SK-N-SH treated with all-trans-retinoic acid at 6 μM for 48 hours (cell line): Measurements from ENCODE around the gene RBM34.

Experiments used
- ATAC-seq: fragments of 200-7000 bp; cut with Tn5 transposase; 3 replicates; pipeline ENCODE4 v1.9.1; 2020; ENCODE audit warnings: mild to moderate bottlenecking, moderate library complexity
- BACH2 ChIP-seq: fragments of 250-450 bp; sonication (Bioruptor Pico); IDR thresholded peaks from 2 replicates; pipeline ENCODE4 v1.9.0; 2021; ENCODE audit warnings: mild to moderate bottlenecking, borderline replicate concordance
- CSDC2 ChIP-seq: fragments of 250-450 bp; sonication (Bioruptor Pico); IDR thresholded peaks from 2 replicates; pipeline ENCODE4 v1.5.0; 2020; ENCODE audit warnings: mild to moderate bottlenecking, moderate library complexity
- GLIS3 ChIP-seq: fragments of 250-450 bp; sonication (Bioruptor Pico); IDR thresholded peaks from 2 replicates; pipeline ENCODE4 v1.5.0; 2020; ENCODE audit warnings: mild to moderate bottlenecking, moderate library complexity
- ISL1 ChIP-seq: fragments of 250-450 bp; sonication (Bioruptor Pico); IDR thresholded peaks from 2 replicates; pipeline ENCODE4 v2.1.2; 2022; ENCODE audit warnings: mild to moderate bottlenecking, moderate library complexity
- OSR1 ChIP-seq: fragments of 250-450 bp; sonication (Bioruptor Pico); IDR thresholded peaks from 2 replicates; pipeline ENCODE4 v1.8.0; 2022; ENCODE audit warnings: moderate library complexity, mild to moderate bottlenecking, inconsistent platforms
- PPARA ChIP-seq: fragments of 250-450 bp; sonication (Bioruptor Pico); IDR thresholded peaks from 2 replicates; pipeline ENCODE4 v1.5.0; 2020; ENCODE audit warnings: mild to moderate bottlenecking, borderline replicate concordance
- RARB ChIP-seq: fragments of 250-450 bp; sonication (Bioruptor Pico); IDR thresholded peaks from 2 replicates; pipeline ENCODE4 v1.8.0; 2021; ENCODE audit warnings: mild to moderate bottlenecking, moderate library complexity
- SNAI2 ChIP-seq: fragments of 250-450 bp; sonication (Bioruptor Pico); IDR thresholded peaks from 2 replicates; pipeline ENCODE4 v1.5.0; 2020; ENCODE audit warnings: mild to moderate bottlenecking, moderate library complexity
- TCF4 ChIP-seq: fragments of 250-450 bp; sonication (Bioruptor Pico); IDR thresholded peaks from 2 replicates; pipeline ENCODE4 v1.8.0; 2021; ENCODE audit warnings: mild to moderate bottlenecking, moderate library complexity, borderline replicate concordance
- TOX ChIP-seq: fragments of 250-450 bp; sonication (Bioruptor Pico); IDR thresholded peaks from 2 replicates; pipeline ENCODE4 v1.8.0; 2021; ENCODE audit warnings: mild to moderate bottlenecking, moderate library complexity, borderline replicate concordance
- ZC3H10 ChIP-seq: fragments of 250-450 bp; sonication (Bioruptor Pico); IDR thresholded peaks from 2 replicates; pipeline ENCODE4 v1.5.1; 2021; ENCODE audit warnings: mild to moderate bottlenecking, moderate library complexity
- ZFP3 ChIP-seq: fragments of 250-450 bp; sonication (Bioruptor Pico); IDR thresholded peaks from 2 replicates; pipeline ENCODE4 v1.5.0; 2020; ENCODE audit warnings: mild to moderate bottlenecking, moderate library complexity
- ZFP30 ChIP-seq: fragments of 450-650 bp; formaldehyde crosslinking; IDR thresholded peaks from 2 replicates; pipeline ENCODE4 v1.5.0; 2022; ENCODE audit warnings: mild to moderate bottlenecking, moderate library complexity
- ZNF565 ChIP-seq: fragments of 450-650 bp; formaldehyde crosslinking; conservative IDR thresholded peaks from 2 replicates; pipeline ENCODE4 v1.5.0; 2020; ENCODE audit warnings: low read depth, mild to moderate bottlenecking, moderate library complexity
- ZNF70 ChIP-seq: fragments of 450-650 bp; formaldehyde crosslinking; IDR thresholded peaks from 2 replicates; pipeline ENCODE4 v1.5.0; 2020; ENCODE audit warnings: mild to moderate bottlenecking, moderate library complexity
- ZNF8 ChIP-seq: fragments of 450-650 bp; formaldehyde crosslinking; IDR thresholded peaks from 2 replicates; pipeline ENCODE4 v1.5.0; 2020; ENCODE audit warnings: mild to moderate bottlenecking, moderate library complexity
- TF ChIP-seq, protein P1 (sequence below): fragments of 250-450 bp; sonication (Bioruptor Pico); IDR thresholded peaks from 2 replicates; pipeline ENCODE4 v1.8.0; 2021; ENCODE audit warnings: low read depth, mild to moderate bottlenecking, moderate library complexity, borderline replicate concordance
- TF ChIP-seq, protein P2 (sequence below): fragments of 250-450 bp; sonication (Bioruptor Pico); IDR thresholded peaks from 2 replicates; pipeline ENCODE4 v1.5.1; 2021; ENCODE audit warnings: mild to moderate bottlenecking, moderate library complexity
- TF ChIP-seq, protein P3 (sequence below): fragments of 250-450 bp; sonication (Bioruptor Pico); IDR thresholded peaks from 2 replicates; pipeline ENCODE4 v1.5.1; 2020; ENCODE audit warnings: low read depth, mild to moderate bottlenecking, moderate library complexity
- TF ChIP-seq, protein P4 (sequence below): fragments of 250-450 bp; sonication (Bioruptor Pico); IDR thresholded peaks from 2 replicates; pipeline ENCODE4 v1.5.0; 2020; ENCODE audit warnings: mild to moderate bottlenecking, moderate library complexity
- TF ChIP-seq, protein P5 (sequence below): fragments of 250-450 bp; sonication (Bioruptor Pico); IDR thresholded peaks from 2 replicates; pipeline ENCODE4 v1.8.0; 2020; ENCODE audit warnings: mild to moderate bottlenecking, moderate library complexity, borderline replicate concordance

Gene RBM34

DNA sequence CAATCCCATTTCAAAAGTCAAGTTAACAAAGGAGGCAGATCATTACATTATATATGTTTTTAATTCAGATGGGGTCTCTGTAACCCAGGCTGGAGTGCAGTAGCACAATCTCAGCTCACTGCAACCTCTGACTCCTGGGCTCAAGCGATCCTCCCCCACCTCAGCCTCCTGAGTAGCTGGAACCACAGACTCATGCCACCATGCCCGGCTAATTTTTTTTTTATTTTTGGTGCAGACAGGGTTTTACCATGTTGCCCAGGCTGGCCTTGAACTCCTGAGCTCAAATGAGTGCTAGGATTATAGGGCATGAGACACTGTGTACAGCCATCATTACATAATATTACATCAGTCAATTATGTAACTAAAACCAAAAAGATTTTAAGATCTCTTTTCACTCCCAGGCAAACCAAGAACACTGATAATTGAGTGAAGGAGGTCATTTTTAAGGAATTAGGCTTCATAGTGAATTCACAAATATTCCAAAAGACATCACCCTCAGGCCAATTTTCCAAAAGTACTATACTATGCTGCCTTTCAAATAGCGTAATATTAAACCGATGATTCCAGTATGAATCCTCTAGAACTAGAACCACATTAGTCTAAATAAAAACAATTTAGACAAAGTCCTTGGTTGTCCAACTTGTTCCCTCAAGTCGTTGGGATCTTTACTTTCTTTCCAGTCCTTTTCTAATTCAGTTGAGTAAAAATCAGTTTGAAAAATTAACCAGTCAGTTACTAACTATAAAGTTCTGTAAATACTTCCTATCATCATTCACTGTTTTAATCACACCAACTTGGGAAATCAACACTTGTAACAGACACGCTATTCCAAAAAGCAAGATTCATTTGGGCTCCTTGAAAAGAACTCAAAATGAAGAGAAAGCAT, 48.5 kb downstream of the RBM34 start:
- TF ChIP-seq, protein P1, sequence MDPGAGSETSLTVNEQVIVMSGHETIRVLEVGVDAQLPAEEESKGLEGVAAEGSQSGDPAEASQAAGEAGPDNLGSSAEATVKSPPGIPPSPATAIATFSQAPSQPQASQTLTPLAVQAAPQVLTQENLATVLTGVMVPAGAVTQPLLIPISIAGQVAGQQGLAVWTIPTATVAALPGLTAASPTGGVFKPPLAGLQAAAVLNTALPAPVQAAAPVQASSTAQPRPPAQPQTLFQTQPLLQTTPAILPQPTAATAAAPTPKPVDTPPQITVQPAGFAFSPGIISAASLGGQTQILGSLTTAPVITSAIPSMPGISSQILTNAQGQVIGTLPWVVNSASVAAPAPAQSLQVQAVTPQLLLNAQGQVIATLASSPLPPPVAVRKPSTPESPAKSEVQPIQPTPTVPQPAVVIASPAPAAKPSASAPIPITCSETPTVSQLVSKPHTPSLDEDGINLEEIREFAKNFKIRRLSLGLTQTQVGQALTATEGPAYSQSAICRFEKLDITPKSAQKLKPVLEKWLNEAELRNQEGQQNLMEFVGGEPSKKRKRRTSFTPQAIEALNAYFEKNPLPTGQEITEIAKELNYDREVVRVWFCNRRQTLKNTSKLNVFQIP = no peak
- TF ChIP-seq, protein P2, sequence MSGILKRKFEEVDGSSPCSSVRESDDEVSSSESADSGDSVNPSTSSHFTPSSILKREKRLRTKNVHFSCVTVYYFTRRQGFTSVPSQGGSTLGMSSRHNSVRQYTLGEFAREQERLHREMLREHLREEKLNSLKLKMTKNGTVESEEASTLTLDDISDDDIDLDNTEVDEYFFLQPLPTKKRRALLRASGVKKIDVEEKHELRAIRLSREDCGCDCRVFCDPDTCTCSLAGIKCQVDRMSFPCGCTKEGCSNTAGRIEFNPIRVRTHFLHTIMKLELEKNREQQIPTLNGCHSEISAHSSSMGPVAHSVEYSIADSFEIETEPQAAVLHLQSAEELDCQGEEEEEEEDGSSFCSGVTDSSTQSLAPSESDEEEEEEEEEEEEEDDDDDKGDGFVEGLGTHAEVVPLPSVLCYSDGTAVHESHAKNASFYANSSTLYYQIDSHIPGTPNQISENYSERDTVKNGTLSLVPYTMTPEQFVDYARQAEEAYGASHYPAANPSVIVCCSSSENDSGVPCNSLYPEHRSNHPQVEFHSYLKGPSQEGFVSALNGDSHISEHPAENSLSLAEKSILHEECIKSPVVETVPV (CRISPR knock-in tag) = no peak
- TF ChIP-seq RARB (CRISPR knock-in tag) = no peak
- no peak for TF ChIP-seq ZNF565 (CRISPR knock-in tag)
- TF ChIP-seq BACH2 (CRISPR knock-in tag) = no peak
- TF ChIP-seq PPARA (CRISPR knock-in tag) = no peak
- no peak for TF ChIP-seq ZNF70 (CRISPR knock-in tag)
- no peak for TF ChIP-seq OSR1 (CRISPR knock-in tag)
- no peak for TF ChIP-seq ZNF8 (CRISPR knock-in tag)
- no peak for TF ChIP-seq CSDC2 (CRISPR knock-in tag)
- no peak for TF ChIP-seq ISL1 (CRISPR knock-in tag)
- TF ChIP-seq TOX = no peak
- TF ChIP-seq, protein P3, sequence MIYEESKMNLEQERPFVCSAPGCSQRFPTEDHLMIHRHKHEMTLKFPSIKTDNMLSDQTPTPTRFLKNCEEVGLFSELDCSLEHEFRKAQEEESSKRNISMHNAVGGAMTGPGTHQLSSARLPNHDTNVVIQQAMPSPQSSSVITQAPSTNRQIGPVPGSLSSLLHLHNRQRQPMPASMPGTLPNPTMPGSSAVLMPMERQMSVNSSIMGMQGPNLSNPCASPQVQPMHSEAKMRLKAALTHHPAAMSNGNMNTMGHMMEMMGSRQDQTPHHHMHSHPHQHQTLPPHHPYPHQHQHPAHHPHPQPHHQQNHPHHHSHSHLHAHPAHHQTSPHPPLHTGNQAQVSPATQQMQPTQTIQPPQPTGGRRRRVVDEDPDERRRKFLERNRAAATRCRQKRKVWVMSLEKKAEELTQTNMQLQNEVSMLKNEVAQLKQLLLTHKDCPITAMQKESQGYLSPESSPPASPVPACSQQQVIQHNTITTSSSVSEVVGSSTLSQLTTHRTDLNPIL (CRISPR knock-in tag) = no peak
- TF ChIP-seq TCF4 (CRISPR knock-in tag) = no peak
- TF ChIP-seq, protein P4, sequence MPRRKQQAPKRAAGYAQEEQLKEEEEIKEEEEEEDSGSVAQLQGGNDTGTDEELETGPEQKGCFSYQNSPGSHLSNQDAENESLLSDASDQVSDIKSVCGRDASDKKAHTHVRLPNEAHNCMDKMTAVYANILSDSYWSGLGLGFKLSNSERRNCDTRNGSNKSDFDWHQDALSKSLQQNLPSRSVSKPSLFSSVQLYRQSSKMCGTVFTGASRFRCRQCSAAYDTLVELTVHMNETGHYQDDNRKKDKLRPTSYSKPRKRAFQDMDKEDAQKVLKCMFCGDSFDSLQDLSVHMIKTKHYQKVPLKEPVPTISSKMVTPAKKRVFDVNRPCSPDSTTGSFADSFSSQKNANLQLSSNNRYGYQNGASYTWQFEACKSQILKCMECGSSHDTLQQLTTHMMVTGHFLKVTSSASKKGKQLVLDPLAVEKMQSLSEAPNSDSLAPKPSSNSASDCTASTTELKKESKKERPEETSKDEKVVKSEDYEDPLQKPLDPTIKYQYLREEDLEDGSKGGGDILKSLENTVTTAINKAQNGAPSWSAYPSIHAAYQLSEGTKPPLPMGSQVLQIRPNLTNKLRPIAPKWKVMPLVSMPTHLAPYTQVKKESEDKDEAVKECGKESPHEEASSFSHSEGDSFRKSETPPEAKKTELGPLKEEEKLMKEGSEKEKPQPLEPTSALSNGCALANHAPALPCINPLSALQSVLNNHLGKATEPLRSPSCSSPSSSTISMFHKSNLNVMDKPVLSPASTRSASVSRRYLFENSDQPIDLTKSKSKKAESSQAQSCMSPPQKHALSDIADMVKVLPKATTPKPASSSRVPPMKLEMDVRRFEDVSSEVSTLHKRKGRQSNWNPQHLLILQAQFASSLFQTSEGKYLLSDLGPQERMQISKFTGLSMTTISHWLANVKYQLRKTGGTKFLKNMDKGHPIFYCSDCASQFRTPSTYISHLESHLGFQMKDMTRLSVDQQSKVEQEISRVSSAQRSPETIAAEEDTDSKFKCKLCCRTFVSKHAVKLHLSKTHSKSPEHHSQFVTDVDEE (CRISPR knock-in tag) = no peak
- TF ChIP-seq GLIS3 (CRISPR knock-in tag) = no peak
- no peak for TF ChIP-seq SNAI2 (CRISPR knock-in tag)
- no peak for TF ChIP-seq ZC3H10 (CRISPR knock-in tag)
- TF ChIP-seq ZFP30 (CRISPR knock-in tag) = no peak
- TF ChIP-seq ZFP3 (CRISPR knock-in tag) = no peak

DNA sequence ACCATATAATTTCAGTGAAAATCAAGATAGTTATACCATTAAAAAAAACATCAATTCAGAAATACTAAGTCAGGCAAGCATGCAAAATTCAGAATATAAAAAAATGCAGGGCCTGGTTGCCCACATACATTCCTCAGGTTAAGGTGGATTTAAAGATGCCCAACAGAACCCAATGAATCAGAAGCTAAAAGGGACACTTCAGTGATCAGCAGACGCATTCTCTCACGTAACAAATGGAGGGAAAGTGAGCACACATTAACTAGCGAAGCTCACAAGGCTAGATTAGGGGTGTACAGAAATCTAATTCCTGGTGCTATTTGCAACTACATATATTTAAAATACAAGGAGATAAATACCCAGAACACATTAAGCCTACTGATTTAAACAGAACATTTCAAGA, 49.9 kb downstream of the RBM34 start:
- TF ChIP-seq ZFP30 (CRISPR knock-in tag) (no peak), ZNF8 (CRISPR knock-in tag) (no peak), TCF4 (CRISPR knock-in tag) (no peak), PPARA (CRISPR knock-in tag) (no peak), OSR1 (CRISPR knock-in tag) (no peak), ZFP3 (CRISPR knock-in tag) (no peak), ISL1 (CRISPR knock-in tag) (no peak), CSDC2 (CRISPR knock-in tag) (no peak), RARB (CRISPR knock-in tag) (no peak), ZC3H10 (CRISPR knock-in tag) (no peak), ZNF70 (CRISPR knock-in tag) (no peak), BACH2 (CRISPR knock-in tag) (no peak)
- TF ChIP-seq, protein P5, sequence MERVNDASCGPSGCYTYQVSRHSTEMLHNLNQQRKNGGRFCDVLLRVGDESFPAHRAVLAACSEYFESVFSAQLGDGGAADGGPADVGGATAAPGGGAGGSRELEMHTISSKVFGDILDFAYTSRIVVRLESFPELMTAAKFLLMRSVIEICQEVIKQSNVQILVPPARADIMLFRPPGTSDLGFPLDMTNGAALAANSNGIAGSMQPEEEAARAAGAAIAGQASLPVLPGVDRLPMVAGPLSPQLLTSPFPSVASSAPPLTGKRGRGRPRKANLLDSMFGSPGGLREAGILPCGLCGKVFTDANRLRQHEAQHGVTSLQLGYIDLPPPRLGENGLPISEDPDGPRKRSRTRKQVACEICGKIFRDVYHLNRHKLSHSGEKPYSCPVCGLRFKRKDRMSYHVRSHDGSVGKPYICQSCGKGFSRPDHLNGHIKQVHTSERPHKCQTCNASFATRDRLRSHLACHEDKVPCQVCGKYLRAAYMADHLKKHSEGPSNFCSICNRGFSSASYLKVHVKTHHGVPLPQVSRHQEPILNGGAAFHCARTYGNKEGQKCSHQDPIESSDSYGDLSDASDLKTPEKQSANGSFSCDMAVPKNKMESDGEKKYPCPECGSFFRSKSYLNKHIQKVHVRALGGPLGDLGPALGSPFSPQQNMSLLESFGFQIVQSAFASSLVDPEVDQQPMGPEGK (CRISPR knock-in tag) = no peak
- TF ChIP-seq, protein P1 = no peak
- no peak for ATAC-seq

More for the DNA sequence above, 48.5 kb downstream of the RBM34 start:
- no peak for ATAC-seq
